GM12875 (cell line): ENCODE data around the gene TIGIT.
A peak's percentile ranks its signal among the peaks of the same experiment; 100 is the strongest.

Source experiments
- H3K4me3 ChIP-seq: one replicate; pipeline ENCODE4 v1.5.1; 2011; ENCODE audit warnings: low read depth, low read length, control low read depth
- TF ChIP-seq, protein P1 (sequence below): IDR thresholded peaks from 2 replicates; pipeline ENCODE4 v1.5.1; 2011; ENCODE audit warnings: low read depth, mild to moderate bottlenecking, control low read depth, inconsistent platforms, low read length, moderate library complexity, borderline replicate concordance; ENCODE audit not compliant: insufficient read depth

TIGIT gene

DNA sequence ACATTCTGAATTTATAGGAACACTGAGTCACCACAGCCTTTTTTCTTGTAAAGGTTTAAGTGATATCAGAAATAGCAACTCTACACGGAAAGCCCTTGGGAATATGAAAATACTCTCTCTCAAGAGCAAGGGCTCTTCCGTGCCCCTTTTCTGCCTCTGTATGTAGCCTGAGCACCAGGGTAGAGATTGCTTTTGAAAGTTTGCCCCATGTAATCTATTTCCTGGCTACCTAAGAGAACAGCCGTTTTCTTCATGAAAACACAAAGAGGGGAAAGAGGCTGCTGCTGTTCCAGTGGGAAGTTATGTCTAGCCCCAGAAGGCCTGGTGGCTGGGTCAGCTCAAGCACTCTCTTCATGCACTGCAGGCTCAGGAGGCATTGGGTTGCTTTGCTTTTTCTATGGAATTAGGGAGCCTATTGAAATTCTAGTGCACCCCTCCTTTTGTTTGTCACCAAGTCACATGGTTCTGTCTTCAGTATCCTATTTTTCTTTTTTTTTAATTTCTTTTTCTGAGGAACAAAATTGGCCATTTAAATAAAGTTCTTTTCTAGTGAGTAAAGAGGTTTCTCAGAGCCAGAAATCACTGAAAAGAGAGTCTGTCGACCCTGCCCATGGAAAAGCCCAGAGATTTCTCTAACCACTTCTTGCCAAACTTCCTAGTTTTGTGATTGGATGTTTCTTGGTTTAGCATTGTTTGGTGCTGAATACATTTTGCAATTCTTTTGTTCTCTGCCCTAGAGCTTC, 39.5 kb downstream of the TIGIT start:
- H3K4me3 ChIP-seq = no peak overlapping the region
- TF ChIP-seq, protein P1, sequence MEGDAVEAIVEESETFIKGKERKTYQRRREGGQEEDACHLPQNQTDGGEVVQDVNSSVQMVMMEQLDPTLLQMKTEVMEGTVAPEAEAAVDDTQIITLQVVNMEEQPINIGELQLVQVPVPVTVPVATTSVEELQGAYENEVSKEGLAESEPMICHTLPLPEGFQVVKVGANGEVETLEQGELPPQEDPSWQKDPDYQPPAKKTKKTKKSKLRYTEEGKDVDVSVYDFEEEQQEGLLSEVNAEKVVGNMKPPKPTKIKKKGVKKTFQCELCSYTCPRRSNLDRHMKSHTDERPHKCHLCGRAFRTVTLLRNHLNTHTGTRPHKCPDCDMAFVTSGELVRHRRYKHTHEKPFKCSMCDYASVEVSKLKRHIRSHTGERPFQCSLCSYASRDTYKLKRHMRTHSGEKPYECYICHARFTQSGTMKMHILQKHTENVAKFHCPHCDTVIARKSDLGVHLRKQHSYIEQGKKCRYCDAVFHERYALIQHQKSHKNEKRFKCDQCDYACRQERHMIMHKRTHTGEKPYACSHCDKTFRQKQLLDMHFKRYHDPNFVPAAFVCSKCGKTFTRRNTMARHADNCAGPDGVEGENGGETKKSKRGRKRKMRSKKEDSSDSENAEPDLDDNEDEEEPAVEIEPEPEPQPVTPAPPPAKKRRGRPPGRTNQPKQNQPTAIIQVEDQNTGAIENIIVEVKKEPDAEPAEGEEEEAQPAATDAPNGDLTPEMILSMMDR = no peak

DNA sequence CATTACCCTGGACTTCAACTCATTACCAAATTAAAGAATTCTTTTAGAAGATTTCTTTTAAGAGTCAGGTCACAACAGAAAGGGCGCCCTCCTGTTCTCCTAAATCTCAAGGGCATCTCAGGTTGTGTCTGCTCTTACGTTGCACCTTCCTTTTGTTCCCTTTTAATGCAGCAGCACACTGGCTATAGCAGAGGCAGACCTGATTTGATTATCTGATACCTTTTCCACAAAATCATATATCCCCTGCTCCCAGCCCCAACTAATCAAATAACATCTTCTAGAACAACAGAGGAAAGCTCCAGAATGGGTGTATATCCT, 40.1 kb downstream of the TIGIT start:
- TF ChIP-seq, protein P1 = no peak
- no peak overlapping the region for H3K4me3 ChIP-seq

DNA sequence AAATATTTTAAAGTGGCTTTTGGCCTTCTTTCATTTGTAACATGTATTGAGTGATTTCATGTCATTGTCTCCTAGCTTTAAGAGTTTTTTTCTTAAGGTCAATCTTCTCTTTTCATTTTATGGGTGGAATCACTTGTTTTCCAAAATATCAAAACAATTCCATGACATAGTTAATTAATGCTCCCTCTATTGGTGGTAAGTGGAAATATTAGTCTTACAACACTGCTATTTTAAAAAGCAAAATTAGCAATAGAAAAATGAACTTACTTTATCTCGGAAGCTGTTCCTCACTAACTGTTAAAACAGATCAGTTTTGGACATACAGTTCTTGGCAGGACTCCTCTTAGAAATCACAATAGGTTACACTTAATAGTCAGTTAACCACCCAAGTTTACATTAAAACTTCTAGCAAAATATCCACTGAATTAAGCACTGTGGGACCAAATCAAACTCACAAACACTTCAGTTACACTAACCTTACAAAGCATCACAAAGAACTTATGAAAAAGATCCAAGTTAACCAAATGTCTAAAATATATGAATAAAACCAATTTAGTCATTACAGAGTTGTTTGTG, 42.4 kb downstream of the TIGIT start:
- no peak overlapping the region for H3K4me3 ChIP-seq
- TF ChIP-seq, protein P1 = peak; percentile 20; the same call in 1 of the 2 replicates

DNA sequence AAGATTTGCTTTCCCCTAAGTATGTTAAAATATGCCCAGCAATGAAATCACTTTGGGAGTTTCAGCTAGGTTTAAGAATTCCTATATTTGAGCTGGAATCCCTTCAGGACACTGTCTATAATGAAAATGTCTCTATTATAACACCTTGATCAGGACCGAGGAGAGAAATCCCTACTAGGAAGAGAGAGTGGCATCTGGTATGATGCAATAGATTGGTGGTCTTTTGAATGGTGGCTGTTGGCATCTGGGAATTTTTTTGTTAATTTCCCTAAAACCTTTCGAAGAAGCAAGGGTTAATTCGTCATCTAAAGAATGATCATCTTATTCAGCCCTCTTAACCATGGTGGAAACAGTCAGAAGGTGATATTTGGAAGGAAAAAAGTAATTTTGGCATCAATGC, 43.0 kb downstream of the TIGIT start:
- TF ChIP-seq, protein P1 = no peak
- no peak overlapping the region for H3K4me3 ChIP-seq

DNA sequence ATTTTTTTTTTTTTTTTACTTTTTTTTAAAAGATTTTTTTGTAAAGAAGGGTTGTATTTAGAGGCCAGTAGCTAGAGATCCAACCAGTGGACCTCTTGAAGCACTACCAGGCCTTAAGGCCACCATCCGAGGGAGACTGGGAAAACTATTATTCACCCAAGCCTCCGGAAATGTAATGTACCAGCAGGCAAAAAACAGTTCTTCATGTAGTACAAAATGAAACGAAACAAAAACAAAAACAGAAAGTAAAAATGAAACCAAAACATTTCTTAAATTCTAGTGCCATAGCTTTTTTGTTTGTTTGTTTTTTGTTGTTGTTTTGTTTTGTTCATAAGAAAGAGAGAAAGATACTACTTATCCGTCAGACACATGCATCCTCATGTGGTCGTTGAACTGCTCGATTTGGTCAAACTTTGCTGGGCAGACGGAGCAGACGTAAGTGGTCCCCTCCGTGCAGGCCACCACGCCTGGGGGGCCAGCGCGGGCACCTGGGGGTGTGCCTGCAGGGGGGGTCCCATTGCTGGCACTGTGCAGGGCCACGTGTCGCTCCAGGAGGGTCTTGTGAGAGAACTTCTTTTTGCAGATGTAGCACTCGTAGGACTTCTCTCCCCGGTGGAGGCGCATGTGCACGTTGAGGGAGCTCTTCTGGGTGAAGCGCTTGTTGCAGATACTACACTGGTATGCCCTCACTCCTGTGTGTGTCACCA, 45.0 kb downstream of the TIGIT start:
- no peak overlapping the region for H3K4me3 ChIP-seq
- TF ChIP-seq, protein P1 = no peak

DNA sequence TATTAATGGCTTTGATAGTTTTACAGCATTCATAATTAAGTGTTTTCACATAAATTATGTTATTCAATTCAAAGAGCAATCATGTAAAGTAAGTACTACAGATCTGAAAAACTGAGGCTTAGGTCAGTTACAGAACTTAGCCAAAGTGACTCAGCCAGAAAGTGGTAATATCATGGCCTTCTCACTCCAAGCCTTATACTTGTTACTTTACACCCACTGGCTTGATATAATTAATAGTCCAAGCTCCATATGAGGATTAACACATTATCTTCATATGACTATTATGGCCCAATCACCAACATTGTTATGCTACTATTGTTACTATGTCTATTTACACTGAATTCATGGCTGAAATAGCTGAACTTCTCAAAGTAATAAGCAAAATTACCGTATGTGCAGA, 50.7 kb downstream of the TIGIT start:
- TF ChIP-seq, protein P1 = no peak
- no peak overlapping the region for H3K4me3 ChIP-seq

DNA sequence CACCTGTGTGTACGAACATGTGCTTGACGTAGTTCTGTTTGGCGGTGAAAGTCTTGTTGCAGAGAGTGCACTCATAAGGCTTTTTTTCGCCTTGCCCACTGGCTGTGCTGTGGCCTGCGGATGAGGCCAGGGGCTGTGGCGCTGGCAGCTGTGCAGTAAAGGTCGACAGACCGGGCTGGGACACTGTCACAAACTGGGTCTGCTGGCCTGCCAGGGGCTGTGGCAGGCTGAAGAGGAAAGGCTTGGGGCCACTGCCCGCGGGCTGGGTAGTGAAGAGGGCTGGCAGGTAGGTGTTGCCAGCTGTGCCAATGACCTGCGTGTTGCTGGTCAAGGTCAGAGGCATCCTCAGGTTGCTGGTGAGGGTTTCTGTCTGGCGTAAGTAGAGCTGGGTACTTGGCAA, 56.4 kb downstream of the TIGIT start:
- TF ChIP-seq, protein P1 = no peak
- no peak overlapping the region for H3K4me3 ChIP-seq
